DMS53 treated with DMSO at 0.1 percent for 48 hours (cell line): ENCODE measurements around the gene CLIC6.

Experiments used
- DNase-seq: peaks from one replicate; lab custom pipeline; 2025; ENCODE audit not compliant: unreplicated experiment; lab: John Stamatoyannopoulos, UW

The CLIC6 gene

DNA sequence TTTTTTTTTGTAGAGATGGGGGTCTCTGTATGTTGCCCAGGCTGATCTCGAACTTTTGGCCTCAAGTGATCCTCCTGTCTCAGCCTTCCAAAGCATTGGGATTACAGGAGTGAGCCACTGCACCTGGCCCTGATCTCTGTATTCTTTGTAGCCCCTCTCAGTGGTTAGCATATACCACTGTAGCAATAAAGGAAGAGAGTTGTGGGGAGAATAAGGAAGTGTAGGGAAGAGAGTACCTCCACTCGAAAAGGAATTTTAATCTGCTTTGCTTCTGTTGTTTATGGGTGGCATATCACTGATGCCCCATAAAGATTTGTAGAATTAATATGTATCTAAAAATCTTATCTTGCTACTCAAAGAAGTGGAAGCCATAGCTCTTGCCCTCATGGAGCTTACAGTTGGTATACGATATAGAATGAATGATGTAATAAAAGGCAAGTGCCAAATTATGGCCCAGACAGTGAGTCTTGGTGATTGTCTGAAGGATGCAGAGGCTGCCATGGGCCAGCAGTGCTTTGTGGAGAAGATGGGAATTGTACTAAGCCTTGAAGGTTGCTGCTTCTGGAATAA, 96.0 kb downstream of the CLIC6 start:
- no peak for DNase-seq

DNA sequence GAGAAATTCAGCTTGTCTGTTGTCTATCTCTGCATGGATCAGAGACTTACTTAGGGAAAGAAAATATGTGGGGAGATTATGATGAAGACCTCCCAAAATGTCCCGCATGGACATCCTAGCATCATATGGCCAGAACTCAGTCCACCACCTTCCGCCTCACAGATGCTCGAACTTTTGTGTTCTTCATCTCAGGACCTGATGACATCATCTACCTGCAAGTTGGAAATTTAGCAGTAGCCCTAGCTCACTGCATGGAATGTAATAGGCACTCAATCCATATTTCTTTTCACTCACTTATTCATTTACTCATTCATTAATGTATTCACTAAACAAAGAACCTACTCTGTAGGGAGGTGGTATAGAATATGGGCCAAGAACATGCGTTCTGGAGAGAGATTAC, 96.8 kb downstream of the CLIC6 start:
- no peak for DNase-seq

DNA sequence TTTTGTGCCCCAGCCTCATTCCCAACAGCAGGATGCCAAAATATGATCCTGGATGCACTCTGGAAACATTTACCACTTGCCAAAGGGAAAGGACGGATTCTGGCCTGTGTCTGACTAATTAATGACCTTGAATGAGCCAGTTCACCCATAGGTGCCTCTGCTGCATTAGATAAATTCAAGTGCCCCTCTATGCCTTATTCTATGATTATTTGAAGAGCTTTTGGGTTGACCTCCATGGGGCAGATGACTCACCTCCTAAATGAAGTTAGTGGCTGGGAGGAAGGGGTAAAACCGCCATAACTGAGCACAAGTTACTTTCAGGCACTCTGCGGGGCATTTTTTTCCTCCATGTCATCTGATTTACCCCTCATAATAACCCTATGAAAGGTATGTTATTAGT, 98.1 kb downstream of the CLIC6 start:
- no peak for DNase-seq
